Duodenal mucosa (tissue), 2 donors: ENCODE data around the gene ROPN1L.

Source experiments
- H3K27ac ChIP-seq: one replicate; pipeline ENCODE4 v1.7.0; 2013; ENCODE audit warnings: low read depth, low read length
- H3K27me3 ChIP-seq, 2 donors: one replicate each; pipeline ENCODE4 v1.7.0; 2013; ENCODE audit warnings: low read length in 2 of 2, control low read depth in 1 of 2; ENCODE audit not compliant: insufficient read depth in 2 of 2, control insufficient read depth in 1 of 2
- H3K36me3 ChIP-seq, 2 donors: one replicate each; pipeline ENCODE4 v1.7.0; 2013; ENCODE audit warnings: low read length in 2 of 2, control low read depth in 1 of 2; ENCODE audit not compliant: insufficient read depth in 2 of 2, control insufficient read depth in 1 of 2
- H3K4me1 ChIP-seq, 2 donors: one replicate each; pipeline ENCODE4 v1.7.0; 2013; ENCODE audit warnings: low read length in 2 of 2, control low read depth in 1 of 2; ENCODE audit not compliant: insufficient read depth in 2 of 2, control insufficient read depth in 1 of 2
- H3K4me3 ChIP-seq, 2 donors: one replicate each; pipeline ENCODE4 v1.7.0; 2013; ENCODE audit warnings: low read length in 2 of 2, low read depth in 1 of 2
- H3K9ac ChIP-seq, 2 donors: one replicate each; pipeline ENCODE4 v1.7.0; 2013; ENCODE audit warnings: low read length in 2 of 2, low read depth in 1 of 2
- H3K9me3 ChIP-seq, 2 donors: one replicate each; pipeline ENCODE4 v1.7.0; 2013; ENCODE audit warnings: low read length in 2 of 2, control low read depth in 1 of 2; ENCODE audit not compliant: control insufficient read depth in 1 of 2

The ROPN1L gene

GRCh38 chr5:10466446-10467073 lies 24.9 kb downstream of the ROPN1L start:
- H3K27me3 ChIP-seq = no peaks in the 10 kb centered on the region
- no peak overlapping the region for H3K27ac ChIP-seq
- peaks cover 7% of the 10 kb centered on the region in 2 donors for H3K4me1 ChIP-seq
- H3K4me3 ChIP-seq = no peak overlapping the region
- H3K36me3 ChIP-seq = no peaks in the 10 kb centered on the region
- H3K9me3 ChIP-seq = no peaks in the 10 kb centered on the region
- no peak overlapping the region for H3K9ac ChIP-seq

DNA sequence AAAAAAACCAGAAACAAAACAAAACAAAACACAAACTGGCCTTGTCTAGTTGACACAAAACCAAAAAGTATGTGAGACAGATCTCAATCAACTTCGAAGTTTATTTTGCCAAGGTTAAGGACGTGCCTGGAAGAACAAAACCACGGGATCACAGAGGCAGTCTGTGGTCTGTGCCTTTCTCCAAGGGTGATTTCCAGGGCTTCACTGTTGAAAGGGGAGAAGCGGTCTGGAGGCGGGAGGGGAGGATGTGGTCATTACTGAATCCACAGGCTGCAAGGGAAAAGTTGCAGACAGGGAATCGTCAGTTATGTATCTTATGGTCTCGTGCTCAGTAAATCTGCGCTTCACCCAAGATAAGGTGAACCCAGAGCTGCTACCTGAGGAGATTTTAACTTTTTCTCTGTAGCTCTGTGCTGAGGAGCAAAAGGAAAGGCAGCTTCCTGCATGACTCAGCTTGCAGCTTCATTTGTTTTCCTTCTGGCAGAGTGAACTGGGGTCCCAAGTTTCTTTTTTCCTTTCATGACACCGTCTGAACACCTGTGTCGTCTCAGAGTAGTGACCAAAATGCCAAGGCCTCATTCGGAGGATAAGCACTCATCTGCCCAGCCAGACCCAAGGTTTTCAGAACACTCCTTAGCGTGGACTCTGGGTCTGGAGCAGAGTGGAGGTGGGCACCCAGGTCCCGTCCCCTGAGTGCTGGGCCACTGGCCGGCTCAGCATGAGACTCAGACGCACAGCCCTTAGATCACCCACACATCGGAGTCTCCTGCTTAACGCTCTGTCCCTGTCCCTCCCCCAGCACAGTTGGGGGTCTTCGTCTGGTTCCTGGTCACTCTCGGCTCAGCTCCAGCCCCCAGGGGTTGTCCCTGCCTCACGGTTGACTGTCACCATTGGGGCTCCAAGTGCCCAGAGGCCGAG lies 25.9 kb downstream of the ROPN1L start:
- Histone ChIP-seq H3K27me3 (no peaks in the 10 kb centered on the region), H3K9ac (no peak overlapping the region), H3K4me3 (no peak overlapping the region), H3K9me3 (no peaks in the 10 kb centered on the region), H3K4me1 (no peaks in the 10 kb centered on the region), H3K36me3 (no peaks in the 10 kb centered on the region), H3K27ac (no peak overlapping the region)

DNA sequence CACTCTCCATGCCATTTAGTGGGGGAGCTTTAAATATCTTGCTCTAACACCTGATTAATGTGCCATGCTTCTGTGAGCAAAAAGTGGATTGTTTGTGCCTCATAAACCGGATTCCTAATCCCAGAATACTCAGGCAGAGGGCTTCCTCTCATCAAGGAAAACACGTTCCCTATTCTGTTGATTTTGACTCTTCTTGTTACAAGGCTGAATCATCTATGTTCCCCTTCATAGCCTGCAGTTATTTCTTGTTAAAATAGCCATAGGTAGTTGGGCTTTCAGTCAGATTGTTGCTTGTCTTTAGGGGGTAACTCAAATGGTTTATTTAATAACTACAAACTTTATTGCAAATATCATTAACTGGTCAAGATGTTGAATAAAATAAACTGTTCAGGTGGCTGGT lies 26.6 kb downstream of the ROPN1L start:
- Histone ChIP-seq H3K27me3 (no peaks in the 10 kb centered on the region), H3K4me1 (no peaks in the 10 kb centered on the region), H3K27ac (no peak overlapping the region), H3K4me3 (no peak overlapping the region), H3K36me3 (no peaks in the 10 kb centered on the region), H3K9ac (no peak overlapping the region), H3K9me3 (no peaks in the 10 kb centered on the region)

DNA sequence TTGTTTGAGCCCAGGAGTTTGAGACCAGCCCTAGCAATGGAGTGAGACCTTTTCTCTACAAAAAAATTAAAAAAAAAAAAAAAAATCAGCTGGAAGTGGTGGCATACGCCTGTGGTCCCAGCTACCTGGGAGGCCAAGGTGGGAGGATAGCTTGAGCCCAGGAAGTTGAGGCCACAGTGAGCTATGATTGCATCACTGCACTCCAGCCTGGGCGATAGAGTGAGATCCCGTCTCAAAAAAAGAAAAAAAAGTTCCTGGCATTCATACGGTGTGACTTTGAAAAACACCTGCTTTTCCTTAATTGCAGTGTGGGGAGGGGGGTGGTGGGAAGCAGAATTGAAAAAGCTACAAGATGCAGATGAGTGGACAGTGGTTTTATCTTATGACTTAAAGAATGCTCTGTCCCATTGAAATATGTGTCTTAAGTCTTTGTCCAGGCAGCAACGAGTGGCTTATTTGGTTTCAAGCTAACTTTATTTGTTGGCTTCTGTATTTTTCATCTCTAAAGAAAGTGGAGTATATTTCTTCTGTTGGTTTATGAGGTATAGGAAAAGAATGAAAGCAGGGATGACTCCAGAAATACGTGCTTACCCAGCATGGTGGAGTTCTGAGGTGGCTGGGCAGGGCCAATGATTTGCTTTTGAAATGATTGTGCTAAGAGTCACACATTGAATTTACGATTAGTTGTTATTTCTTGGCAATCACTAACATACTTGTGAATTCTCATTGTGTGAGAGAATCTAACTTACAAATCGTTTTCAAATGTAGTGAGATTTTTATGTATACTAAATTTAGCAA lies 27.8 kb downstream of the ROPN1L start:
- Histone ChIP-seq H3K27me3 (no peaks in the 10 kb centered on the region), H3K4me3 (no peak overlapping the region), H3K27ac (no peak overlapping the region), H3K9me3 (no peaks in the 10 kb centered on the region), H3K9ac (no peak overlapping the region), H3K36me3 (no peaks in the 10 kb centered on the region), H3K4me1 (no peaks in the 10 kb centered on the region)

- Histone ChIP-seq H3K36me3 (no peaks in the 10 kb centered on the region), H3K4me1 (no peaks in the 10 kb centered on the region), H3K27ac (no peak overlapping the region), H3K27me3 (no peaks in the 10 kb centered on the region), H3K9ac (no peak overlapping the region), H3K9me3 (no peaks in the 10 kb centered on the region), H3K4me3 (no peak overlapping the region)
These were observed 29.0 kb downstream of the ROPN1L start for GRCh38 chr5:10470669-10471068.

- no peaks in the 10 kb centered on the region for H3K36me3 ChIP-seq
- no peaks in the 10 kb centered on the region for H3K9me3 ChIP-seq
- no peak overlapping the region for H3K27ac ChIP-seq
- no peak overlapping the region for H3K4me3 ChIP-seq
- no peaks in the 10 kb centered on the region for H3K4me1 ChIP-seq
- H3K9ac ChIP-seq = no peak overlapping the region
- no peaks in the 10 kb centered on the region for H3K27me3 ChIP-seq
These were observed 30.0 kb downstream of the ROPN1L start for GRCh38 chr5:10471677-10472076.

GRCh38 chr5:10474521-10475075 lies 32.9 kb downstream of the ROPN1L start:
- Histone ChIP-seq H3K27me3 (no peaks in the 10 kb centered on the region), H3K36me3 (no peaks in the 10 kb centered on the region), H3K9me3 (no peaks in the 10 kb centered on the region), H3K4me3 (no peak overlapping the region), H3K27ac (no peak overlapping the region), H3K4me1 (peaks cover under 1 to 6% of the 10 kb centered on the region in 2 donors), H3K9ac (no peak overlapping the region)

DNA sequence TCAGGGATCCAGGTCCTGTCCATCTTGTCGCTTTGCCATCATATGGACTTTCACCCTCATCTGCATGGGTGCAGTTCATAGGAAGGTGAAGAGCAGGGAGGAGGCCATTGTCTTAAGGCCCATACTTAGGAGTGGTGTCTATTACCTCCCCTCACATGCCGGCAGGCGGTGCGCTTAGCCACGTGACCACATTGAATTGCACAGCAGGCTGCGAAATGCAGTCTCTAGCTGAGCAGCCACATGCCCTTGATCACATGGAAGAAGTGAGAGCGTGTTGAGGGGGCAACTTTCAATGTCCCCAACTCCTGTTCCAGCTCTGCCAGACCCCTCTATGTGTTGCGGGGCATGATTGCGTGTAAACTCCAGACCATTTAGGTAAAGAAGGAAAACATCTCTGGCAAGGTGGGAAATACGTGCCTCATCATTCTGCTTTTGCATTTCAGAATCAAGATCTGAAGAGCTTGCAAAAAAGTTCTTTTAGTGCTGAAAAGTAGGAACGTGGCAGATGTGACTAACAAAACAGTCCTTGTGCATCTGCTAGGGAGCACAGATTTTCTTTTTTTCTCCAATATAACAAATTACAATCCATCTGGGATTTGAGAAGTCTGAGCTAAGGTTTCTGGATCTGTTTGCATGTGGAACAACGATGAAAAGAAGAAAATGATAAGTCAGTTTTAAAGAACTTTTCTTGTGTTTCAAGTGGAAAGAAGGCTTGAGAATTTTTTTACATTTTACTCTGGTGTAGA lies 34.4 kb downstream of the ROPN1L start:
- Histone ChIP-seq H3K4me3 (no peak overlapping the region), H3K9me3 (no peaks in the 10 kb centered on the region), H3K9ac (no peak overlapping the region), H3K36me3 (no peaks in the 10 kb centered on the region), H3K27me3 (no peaks in the 10 kb centered on the region), H3K4me1 (peaks cover 15 to 16% of the 10 kb centered on the region in 2 donors), H3K27ac (no peak overlapping the region)

GRCh38 chr5:10476878-10477277 lies 35.2 kb downstream of the ROPN1L start:
- no peaks in the 10 kb centered on the region for H3K9me3 ChIP-seq
- H3K36me3 ChIP-seq = no peaks in the 10 kb centered on the region
- H3K27me3 ChIP-seq = no peaks in the 10 kb centered on the region
- peaks cover 20 to 24% of the 10 kb centered on the region in 2 donors for H3K4me1 ChIP-seq
- no peak overlapping the region for H3K9ac ChIP-seq
- H3K27ac ChIP-seq = no peak overlapping the region
- no peak overlapping the region for H3K4me3 ChIP-seq
